Measurements from ENCODE around the gene RPP14. TPM values are rescaled to one million over a fixed set of nuclear protein-coding genes. Genes with fewer than 3 reads are reported as not detected.

RPP14 gene
- total and polyA plus RNA-seq, 10 of the 15 experiments (the other 5 are each of a cell fraction or from before 2014, with no cell fraction given), result 9.1 to 21.2 (median 12.7) TPM

DNA sequence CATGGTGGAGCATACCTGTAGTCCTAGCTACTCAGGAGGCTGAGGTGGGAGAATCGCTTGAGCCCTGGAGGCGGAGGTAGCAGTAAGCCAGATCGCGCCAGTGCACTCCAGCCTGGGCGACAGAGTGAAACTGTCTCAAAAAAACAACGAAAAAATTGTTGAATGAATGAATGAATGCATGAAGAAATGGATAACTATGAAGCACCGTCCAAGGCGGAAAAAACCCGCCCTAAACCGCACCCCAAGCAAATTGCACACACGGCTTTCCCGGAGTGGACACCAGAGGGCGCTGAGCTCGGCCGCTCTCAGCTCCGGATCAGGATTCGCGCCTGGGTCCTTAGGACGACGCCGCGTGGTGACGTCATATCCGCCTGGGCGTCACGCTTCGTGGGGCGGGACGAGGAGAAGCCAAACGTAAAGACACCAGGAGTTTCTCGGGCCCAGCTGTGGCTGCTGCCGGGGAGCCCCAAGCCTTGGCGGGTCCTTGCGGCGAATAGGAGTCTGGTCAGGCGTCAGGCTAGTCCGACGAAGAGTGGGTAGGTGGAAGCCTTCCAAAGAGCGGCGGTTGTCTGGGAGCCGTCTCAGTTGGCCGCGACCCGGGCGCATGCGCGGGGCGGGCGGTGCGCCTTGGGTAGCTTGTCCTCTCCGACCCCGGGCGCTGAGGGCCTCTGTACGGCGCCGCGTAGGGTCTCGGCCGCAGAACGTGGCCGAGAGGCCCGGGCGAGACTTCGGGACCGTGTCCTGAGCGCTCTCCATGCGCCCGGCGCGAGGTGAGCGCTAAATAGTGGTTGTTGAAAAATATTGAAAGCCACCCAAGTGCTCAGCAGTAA lies at the start of gene RPP14, which contains the start of gene HTD2 (continued):
- TF ChIP-seq, protein P1, sequence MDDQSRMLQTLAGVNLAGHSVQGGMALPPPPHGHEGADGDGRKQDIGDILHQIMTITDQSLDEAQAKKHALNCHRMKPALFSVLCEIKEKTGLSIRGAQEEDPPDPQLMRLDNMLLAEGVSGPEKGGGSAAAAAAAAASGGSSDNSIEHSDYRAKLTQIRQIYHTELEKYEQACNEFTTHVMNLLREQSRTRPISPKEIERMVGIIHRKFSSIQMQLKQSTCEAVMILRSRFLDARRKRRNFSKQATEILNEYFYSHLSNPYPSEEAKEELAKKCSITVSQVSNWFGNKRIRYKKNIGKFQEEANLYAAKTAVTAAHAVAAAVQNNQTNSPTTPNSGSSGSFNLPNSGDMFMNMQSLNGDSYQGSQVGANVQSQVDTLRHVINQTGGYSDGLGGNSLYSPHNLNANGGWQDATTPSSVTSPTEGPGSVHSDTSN (IDR thresholded peaks at IDR 0.05; ENCODE audit: insufficient replicate concordance, low read depth, low read length), result no peak
- TF ChIP-seq TCF3 (IDR thresholded peaks at IDR 0.05; ENCODE audit: borderline replicate concordance, insufficient read depth, low read depth, low read length) (no peak), KDM1A (IDR thresholded peaks at IDR 0.05; ENCODE audit: borderline replicate concordance) (no peak), RELA (IDR thresholded peaks at IDR 0.05; ENCODE audit: borderline replicate concordance, partially characterized antibody) (peak; percentile 45), LARP7 (IDR thresholded peaks at IDR 0.05) (peak; percentile 34; the same call in 1 of the 2 replicates), SMC3 (IDR thresholded peaks at IDR 0.05; ENCODE audit: borderline replicate concordance, low read length) (peak; percentile 65; the same call in 1 of the 2 replicates), NFYA (IDR thresholded peaks at IDR 0.05; ENCODE audit: borderline replicate concordance, low read depth, low read length) (no peak), SMARCA5 (IDR thresholded peaks at IDR 0.05) (peak; percentile 97), NFIC (IDR thresholded peaks at IDR 0.05; ENCODE audit: low read depth, low read length) (no peak), ZNF24 (IDR thresholded peaks at IDR 0.05) (peak; percentile 98), POLR2AphosphoS2 (IDR thresholded peaks at IDR 0.05; ENCODE audit: low read depth, low read length) (peak; percentile 60; the same call in 1 of the 2 replicates), GATAD2B (conservative IDR thresholded peaks at IDR 0.05; ENCODE audit: low read depth) (no peak; the same call in 1 of the 2 replicates), SMAD5 (IDR thresholded peaks at IDR 0.05; ENCODE audit: low read depth) (no peak), SREBF1 (IDR thresholded peaks at IDR 0.05; ENCODE audit: low read length) (0 out of 2 replicates have a peak, but pooled peaks have one; percentile 34)
- TF ChIP-seq, protein P2, sequence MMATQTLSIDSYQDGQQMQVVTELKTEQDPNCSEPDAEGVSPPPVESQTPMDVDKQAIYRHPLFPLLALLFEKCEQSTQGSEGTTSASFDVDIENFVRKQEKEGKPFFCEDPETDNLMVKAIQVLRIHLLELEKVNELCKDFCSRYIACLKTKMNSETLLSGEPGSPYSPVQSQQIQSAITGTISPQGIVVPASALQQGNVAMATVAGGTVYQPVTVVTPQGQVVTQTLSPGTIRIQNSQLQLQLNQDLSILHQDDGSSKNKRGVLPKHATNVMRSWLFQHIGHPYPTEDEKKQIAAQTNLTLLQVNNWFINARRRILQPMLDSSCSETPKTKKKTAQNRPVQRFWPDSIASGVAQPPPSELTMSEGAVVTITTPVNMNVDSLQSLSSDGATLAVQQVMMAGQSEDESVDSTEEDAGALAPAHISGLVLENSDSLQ (IDR thresholded peaks at IDR 0.05), result peak; percentile 5; the same call in 1 of the 2 replicates
- TF ChIP-seq, protein P3, sequence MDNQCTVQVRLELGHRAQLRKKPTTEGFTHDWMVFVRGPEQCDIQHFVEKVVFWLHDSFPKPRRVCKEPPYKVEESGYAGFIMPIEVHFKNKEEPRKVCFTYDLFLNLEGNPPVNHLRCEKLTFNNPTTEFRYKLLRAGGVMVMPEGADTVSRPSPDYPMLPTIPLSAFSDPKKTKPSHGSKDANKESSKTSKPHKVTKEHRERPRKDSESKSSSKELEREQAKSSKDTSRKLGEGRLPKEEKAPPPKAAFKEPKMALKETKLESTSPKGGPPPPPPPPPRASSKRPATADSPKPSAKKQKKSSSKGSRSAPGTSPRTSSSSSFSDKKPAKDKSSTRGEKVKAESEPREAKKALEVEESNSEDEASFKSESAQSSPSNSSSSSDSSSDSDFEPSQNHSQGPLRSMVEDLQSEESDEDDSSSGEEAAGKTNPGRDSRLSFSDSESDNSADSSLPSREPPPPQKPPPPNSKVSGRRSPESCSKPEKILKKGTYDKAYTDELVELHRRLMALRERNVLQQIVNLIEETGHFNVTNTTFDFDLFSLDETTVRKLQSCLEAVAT (IDR thresholded peaks at IDR 0.05), result peak; percentile 90
- TF ChIP-seq, protein P4, sequence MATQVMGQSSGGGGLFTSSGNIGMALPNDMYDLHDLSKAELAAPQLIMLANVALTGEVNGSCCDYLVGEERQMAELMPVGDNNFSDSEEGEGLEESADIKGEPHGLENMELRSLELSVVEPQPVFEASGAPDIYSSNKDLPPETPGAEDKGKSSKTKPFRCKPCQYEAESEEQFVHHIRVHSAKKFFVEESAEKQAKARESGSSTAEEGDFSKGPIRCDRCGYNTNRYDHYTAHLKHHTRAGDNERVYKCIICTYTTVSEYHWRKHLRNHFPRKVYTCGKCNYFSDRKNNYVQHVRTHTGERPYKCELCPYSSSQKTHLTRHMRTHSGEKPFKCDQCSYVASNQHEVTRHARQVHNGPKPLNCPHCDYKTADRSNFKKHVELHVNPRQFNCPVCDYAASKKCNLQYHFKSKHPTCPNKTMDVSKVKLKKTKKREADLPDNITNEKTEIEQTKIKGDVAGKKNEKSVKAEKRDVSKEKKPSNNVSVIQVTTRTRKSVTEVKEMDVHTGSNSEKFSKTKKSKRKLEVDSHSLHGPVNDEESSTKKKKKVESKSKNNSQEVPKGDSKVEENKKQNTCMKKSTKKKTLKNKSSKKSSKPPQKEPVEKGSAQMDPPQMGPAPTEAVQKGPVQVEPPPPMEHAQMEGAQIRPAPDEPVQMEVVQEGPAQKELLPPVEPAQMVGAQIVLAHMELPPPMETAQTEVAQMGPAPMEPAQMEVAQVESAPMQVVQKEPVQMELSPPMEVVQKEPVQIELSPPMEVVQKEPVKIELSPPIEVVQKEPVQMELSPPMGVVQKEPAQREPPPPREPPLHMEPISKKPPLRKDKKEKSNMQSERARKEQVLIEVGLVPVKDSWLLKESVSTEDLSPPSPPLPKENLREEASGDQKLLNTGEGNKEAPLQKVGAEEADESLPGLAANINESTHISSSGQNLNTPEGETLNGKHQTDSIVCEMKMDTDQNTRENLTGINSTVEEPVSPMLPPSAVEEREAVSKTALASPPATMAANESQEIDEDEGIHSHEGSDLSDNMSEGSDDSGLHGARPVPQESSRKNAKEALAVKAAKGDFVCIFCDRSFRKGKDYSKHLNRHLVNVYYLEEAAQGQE (IDR thresholded peaks at IDR 0.05; ENCODE audit: low read depth, low read length), result no peak
- TF ChIP-seq, protein P5, sequence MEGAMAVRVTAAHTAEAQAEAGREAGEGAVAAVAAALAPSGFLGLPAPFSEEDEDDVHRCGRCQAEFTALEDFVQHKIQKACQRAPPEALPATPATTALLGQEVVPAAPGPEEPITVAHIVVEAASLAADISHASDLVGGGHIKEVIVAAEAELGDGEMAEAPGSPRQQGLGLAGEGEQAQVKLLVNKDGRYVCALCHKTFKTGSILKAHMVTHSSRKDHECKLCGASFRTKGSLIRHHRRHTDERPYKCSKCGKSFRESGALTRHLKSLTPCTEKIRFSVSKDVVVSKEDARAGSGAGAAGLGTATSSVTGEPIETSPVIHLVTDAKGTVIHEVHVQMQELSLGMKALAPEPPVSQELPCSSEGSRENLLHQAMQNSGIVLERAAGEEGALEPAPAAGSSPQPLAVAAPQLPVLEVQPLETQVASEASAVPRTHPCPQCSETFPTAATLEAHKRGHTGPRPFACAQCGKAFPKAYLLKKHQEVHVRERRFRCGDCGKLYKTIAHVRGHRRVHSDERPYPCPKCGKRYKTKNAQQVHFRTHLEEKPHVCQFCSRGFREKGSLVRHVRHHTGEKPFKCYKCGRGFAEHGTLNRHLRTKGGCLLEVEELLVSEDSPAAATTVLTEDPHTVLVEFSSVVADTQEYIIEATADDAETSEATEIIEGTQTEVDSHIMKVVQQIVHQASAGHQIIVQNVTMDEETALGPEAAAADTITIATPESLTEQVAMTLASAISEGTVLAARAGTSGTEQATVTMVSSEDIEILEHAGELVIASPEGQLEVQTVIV (IDR thresholded peaks at IDR 0.05; ENCODE audit: borderline replicate concordance, partially characterized antibody), result peak; percentile 81

Data from GM12878 (cell line).